ENCODE measurements around the gene TMEM269. TPM values are rescaled to one million over a fixed set of nuclear protein-coding genes. Genes with fewer than 3 reads are reported as not detected.

TMEM269 gene
- total and polyA plus RNA-seq, 9 of the 15 experiments (the other 6 are each of a cell fraction or from before 2014, with no cell fraction given) = 0.09 to 0.49 (median 0.21) TPM

- no peak for TF ChIP-seq CHD7 (IDR thresholded peaks at IDR 0.05; ENCODE audit: low read depth, low read length)
- no peak for TF ChIP-seq CHAMP1 (IDR thresholded peaks at IDR 0.05)
- TF ChIP-seq ZNF586 (CRISPR knock-in tag; conservative IDR thresholded peaks at IDR 0.05) = no peak
- TF ChIP-seq POLR2G (IDR thresholded peaks at IDR 0.05; ENCODE audit: low read depth, low read length) = peak; percentile 95
- no peak; the same call in 1 of the 2 replicates for TF ChIP-seq PML (IDR thresholded peaks at IDR 0.05; ENCODE audit: low read length)
- TF ChIP-seq MIER1 (IDR thresholded peaks at IDR 0.05; ENCODE audit: low read depth) = no peak
- no peak for TF ChIP-seq RBM25 (IDR thresholded peaks at IDR 0.05; ENCODE audit: low read depth, low read length, severe bottlenecking)
- TF ChIP-seq ZNF551 (CRISPR knock-in tag; IDR thresholded peaks at IDR 0.05) = no peak
- TF ChIP-seq ZNF121 (CRISPR knock-in tag; conservative IDR thresholded peaks at IDR 0.05) = no peak
- no peak for TF ChIP-seq IRF1 (CRISPR knock-in tag; IDR thresholded peaks at IDR 0.05; ENCODE audit: borderline replicate concordance)
- TF ChIP-seq ZNF124 (CRISPR knock-in tag; IDR thresholded peaks at IDR 0.05) = no peak
- TF ChIP-seq GTF2A2 (tag; IDR thresholded peaks at IDR 0.05) = 0 out of 2 replicates have a peak, but pooled peaks have one; percentile 55
Measured at GRCh38 chr1:42816585-42817439, 32.0 kb downstream of the TMEM269 start, which contains the start of the genes ERMAP and SVBP (continued).
